NCI-H2227 (cell line): Measurements from ENCODE around the gene BATF3.

Experiments used
- DNase-seq: peaks from one replicate; lab custom pipeline; 2025; ENCODE audit not compliant: unreplicated experiment; lab: John Stamatoyannopoulos, UW

The BATF3 gene

GRCh38 chr1:212710566-212710965, 10.9 kb upstream of the BATF3 start:
- no peak for DNase-seq

DNA sequence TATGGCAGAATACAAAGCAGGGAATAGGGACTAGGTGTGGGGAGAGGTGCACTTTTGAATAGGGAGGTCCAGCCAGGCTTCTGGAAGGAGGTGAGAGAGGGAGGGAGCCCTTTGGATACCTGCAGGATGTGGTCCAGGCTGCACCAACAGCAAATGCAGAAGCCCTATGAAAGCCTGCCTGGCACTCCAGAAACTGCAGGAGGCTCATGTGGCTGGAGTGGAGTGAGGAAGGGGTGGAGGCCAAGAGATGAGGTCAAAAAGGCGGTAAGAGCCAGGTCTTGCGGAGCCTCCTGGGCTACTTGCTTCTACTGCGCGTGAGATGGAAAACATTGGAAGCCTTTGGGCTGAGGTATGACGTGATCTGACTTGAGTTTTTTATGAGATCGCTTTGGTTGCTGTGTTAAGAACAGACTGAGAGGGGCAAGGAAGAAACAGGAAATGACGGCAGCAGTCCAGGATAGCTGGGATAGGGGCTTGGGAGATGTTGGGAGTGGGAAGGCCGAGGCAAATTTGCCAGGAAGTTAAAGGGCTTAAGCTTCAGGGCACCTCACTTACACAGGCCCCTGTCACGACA, 4.4 kb upstream of the BATF3 start:
- no peak for DNase-seq

- no peak for DNase-seq
Observed at GRCh38 chr1:212702672-212703071, 3.0 kb upstream of the BATF3 start.

- no peak for DNase-seq
Observed at GRCh38 chr1:212701910-212702309, 2.3 kb upstream of the BATF3 start.

GRCh38 chr1:212700892-212701819, 1.5 kb upstream of the BATF3 start:
- DNase-seq, result peak; percentile 46

DNA sequence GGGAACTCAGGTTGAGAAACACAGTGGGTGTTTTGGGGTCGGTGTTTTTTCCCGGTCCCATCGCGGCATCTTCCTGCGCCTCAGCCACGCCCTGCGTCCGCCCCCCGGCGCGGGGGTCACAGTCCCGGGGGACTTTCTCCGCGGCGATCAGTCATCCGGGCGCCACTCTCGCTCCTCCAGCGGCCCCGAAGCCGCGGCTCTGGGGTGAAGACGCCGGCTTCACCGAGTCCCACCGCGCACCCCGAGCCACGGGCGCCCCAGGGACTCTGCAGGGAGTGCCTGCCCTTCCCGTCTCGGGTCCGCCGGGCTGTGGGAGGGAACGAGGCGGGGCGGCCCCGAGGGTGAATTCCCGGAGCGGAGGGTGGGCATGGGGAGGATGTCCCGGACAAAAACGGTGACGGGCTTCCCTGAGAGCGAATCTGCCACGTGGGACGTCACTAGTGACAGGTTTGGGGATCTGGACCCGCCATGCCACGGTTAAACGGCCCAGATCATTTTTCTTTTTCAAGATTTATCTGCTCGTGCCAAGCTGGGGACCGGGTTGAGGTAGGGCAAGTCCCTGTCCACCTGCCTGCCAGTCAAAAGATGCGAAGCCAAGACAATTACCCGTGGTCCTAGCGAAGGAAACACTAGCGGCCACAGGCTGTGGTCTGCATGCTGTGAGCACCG, 717 bp upstream of the BATF3 start:
- DNase-seq, result peak; percentile 49

GRCh38 chr1:212699104-212699624, 476 bp downstream of the BATF3 start:
- peak; percentile 75 for DNase-seq

- no peak for DNase-seq
Observed at GRCh38 chr1:212698467-212699103, 1.1 kb downstream of the BATF3 start.

- no peak for DNase-seq
Observed at GRCh38 chr1:212696721-212697331, 2.8 kb downstream of the BATF3 start.

GRCh38 chr1:212692774-212693644, 6.6 kb downstream of the BATF3 start:
- DNase-seq, result no peak

GRCh38 chr1:212691561-212692071, 8.0 kb downstream of the BATF3 start:
- no peak for DNase-seq

GRCh38 chr1:212690816-212691403, 8.7 kb downstream of the BATF3 start:
- DNase-seq, result no peak

DNA sequence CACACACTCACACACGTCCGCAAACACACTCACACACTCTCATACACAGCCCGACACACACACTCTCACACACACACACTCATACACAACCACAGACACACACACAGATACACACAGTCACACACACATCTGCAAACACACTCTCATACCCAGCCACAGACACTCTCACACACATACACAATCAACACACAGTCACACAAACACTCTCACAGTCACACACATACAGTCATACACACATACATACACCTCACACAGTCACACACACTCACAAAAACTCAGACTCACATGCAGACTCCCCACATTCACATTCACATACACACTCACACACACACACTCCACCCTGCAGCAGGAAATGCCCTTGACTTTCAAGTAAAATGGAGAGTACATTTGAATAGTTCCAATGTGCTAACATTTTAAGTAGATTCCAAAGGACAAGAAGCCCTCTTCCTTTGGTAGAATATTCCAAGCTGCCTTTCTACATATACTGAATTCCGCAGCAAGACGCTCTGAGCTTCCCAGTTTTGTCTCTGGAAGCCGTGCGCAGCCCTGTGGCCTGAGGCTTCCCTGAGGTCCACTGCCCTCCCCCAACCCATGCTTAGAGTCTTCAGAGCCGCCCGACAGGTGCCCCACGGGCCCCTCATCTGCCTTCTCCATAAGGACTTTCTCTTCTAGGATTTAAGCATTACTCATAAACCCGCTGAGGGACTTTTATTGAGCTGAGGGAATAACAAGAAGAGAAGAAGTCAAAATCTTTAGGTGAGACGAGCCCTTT, 9.7 kb downstream of the BATF3 start:
- no peak for DNase-seq

GRCh38 chr1:212689196-212689725, 10.4 kb downstream of the BATF3 start:
- no peak for DNase-seq

DNA sequence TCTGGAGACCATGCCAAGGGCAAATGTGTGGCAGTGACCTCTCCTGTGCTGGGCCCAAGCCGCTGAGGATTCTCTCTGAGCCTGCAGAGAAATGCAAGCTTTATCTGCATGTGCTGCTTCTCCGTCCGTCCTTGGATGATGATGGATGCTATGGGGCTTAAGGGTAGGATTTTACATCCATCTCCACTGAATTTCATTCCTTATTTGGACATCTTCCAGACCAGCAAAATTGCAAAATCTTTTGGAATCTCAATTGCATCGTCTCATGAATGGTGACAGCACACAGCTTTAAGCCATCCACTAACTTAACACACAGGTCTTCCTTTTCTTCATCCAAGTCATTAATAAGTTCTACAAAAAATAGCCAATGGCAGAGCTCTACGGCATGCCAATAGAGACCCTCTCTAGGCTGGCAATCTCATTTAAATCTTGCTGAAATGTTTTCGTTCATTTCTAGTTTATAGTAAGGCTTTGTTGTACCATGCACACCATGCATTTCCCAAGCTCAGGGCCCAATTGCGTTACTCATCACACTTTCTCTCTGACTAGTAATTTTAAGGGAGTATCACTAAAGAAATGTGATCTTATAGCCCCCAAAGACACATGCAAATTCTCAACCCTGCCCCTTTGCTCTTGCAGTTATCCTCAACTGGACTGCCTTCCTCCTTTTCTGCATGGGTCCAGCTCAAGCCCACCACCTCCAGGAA, 11.1 kb downstream of the BATF3 start:
- DNase-seq, result no peak

GRCh38 chr1:212687811-212688210, 11.8 kb downstream of the BATF3 start:
- DNase-seq, result no peak

DNA sequence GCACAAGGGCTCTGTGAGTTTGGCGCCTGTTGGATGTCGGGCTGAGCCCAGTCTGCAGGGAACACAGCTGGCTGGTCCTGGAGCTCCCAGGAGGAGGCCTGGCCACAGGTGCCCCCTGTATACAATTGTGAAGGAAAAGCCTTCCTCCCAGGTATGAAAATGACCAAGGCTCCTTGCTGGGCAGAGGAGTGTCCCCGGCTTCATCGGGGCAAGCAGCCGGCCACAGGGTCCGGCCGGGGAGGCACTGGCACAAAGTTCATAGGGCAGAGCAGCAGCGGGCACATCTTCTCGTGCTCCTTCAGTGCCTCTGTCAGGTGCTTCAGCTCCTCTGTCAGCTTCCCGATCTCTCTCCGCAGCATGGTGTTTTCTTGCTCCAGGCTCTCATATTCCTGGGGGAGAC, 13.0 kb downstream of the BATF3 start:
- DNase-seq, result no peak

GRCh38 chr1:212686069-212686468, 13.6 kb downstream of the BATF3 start:
- DNase-seq, result no peak
